HepG2 (cell line): ENCODE data around the gene DNAJA1. TPM values are rescaled to one million over a fixed set of nuclear protein-coding genes. Genes with fewer than 3 reads are reported as not detected.

Experiments
- ATF3 ChIP-seq: sonication (generic); formaldehyde crosslinking; IDR thresholded peaks from 2 replicates; pipeline ENCODE4 v1.4.0; 2020; ENCODE audit warnings: missing genetic modification reagents
- ATM ChIP-seq: fragments of 450-650 bp; IDR thresholded peaks from 2 replicates; pipeline ENCODE4 v1.7.1; 2017; ENCODE audit warnings: mild to moderate bottlenecking, borderline replicate concordance
- CREB1 ChIP-seq, 2 experiments: fragments of 450-650 bp in 1 of 2; IDR thresholded peaks; 2 replicates each; pipeline ENCODE4 v1.6.1; 2016 to 2017; ENCODE audit warnings: control low read depth in 1 of 2, mild to moderate bottlenecking in 1 of 2, missing compliant biosample characterization in 1 of 2, missing genetic modification characterization in 1 of 2
- EEA1 ChIP-seq: sonication (generic); formaldehyde crosslinking; IDR thresholded peaks from 2 replicates; pipeline ENCODE4 v1.5.1; 2020; ENCODE audit warnings: mild to moderate bottlenecking, missing genetic modification reagents, borderline replicate concordance
- FOSL2 ChIP-seq: sonication (generic); formaldehyde crosslinking; IDR thresholded peaks from 2 replicates; pipeline ENCODE4 v1.4.0; 2020; ENCODE audit warnings: missing genetic modification reagents
- GPN1 ChIP-seq: sonication (generic); formaldehyde crosslinking; IDR thresholded peaks from 2 replicates; pipeline ENCODE4 v1.5.1; 2020; ENCODE audit warnings: missing genetic modification reagents, borderline replicate concordance
- IKZF4 ChIP-seq: sonication (generic); formaldehyde crosslinking; IDR thresholded peaks from 2 replicates; pipeline ENCODE4 v1.5.1; 2020; ENCODE audit warnings: borderline replicate concordance, mild to moderate bottlenecking, low read depth, missing genetic modification reagents; ENCODE audit errors: not compliant biosample characterization
- ISL2 ChIP-seq: sonication (generic); formaldehyde crosslinking; IDR thresholded peaks from 2 replicates; pipeline ENCODE4 v1.5.0; 2020; ENCODE audit warnings: missing genetic modification reagents
- KDM5B ChIP-seq: sonication (generic); formaldehyde crosslinking; IDR thresholded peaks from 2 replicates; pipeline ENCODE4 v1.4.0; 2020; ENCODE audit warnings: missing genetic modification reagents, mild to moderate bottlenecking, borderline replicate concordance
- MAFF ChIP-seq: IDR thresholded peaks from 2 replicates; pipeline ENCODE4 v1.6.1; 2011; ENCODE audit warnings: low read depth, low read length, improper control_type of control experiment
- MIER3 ChIP-seq: IDR thresholded peaks from 2 replicates; pipeline ENCODE4 v1.6.1; 2016; ENCODE audit warnings: missing compliant biosample characterization, borderline replicate concordance
- NFIB ChIP-seq: sonication (generic); formaldehyde crosslinking; IDR thresholded peaks from 2 replicates; pipeline ENCODE4 v1.9.0; 2021; ENCODE audit warnings: missing genetic modification reagents, mild to moderate bottlenecking, borderline replicate concordance
- PHF8 ChIP-seq: sonication (generic); formaldehyde crosslinking; IDR thresholded peaks from 2 replicates; pipeline ENCODE4 v1.5.0; 2020; ENCODE audit warnings: missing genetic modification reagents
- PLRG1 ChIP-seq: fragments of 450-650 bp; conservative IDR thresholded peaks from 2 replicates; pipeline ENCODE4 v1.6.1; 2016
- RARA ChIP-seq: IDR thresholded peaks from 2 replicates; pipeline ENCODE4 v1.6.1; 2016; ENCODE audit warnings: missing genetic modification reagents, missing compliant biosample characterization
- SALL1 ChIP-seq: sonication (generic); formaldehyde crosslinking; IDR thresholded peaks from 2 replicates; pipeline ENCODE4 v1.8.0; 2022; ENCODE audit warnings: mild to moderate bottlenecking, missing genetic modification reagents
- SIN3A ChIP-seq: IDR thresholded peaks from 2 replicates; pipeline ENCODE4 v1.6.1; 2011; ENCODE audit warnings: low read depth, mild to moderate bottlenecking, control low read depth, low read length, borderline replicate concordance
- SKIL ChIP-seq: sonication (generic); formaldehyde crosslinking; IDR thresholded peaks from 2 replicates; pipeline ENCODE4 v1.8.0; 2022; ENCODE audit warnings: missing genetic modification reagents, mild to moderate bottlenecking, moderate library complexity, borderline replicate concordance
- SRY ChIP-seq: sonication (generic); formaldehyde crosslinking; IDR thresholded peaks from 2 replicates; pipeline ENCODE4 v1.8.0; 2022; ENCODE audit warnings: mild to moderate bottlenecking, missing genetic modification reagents
- YEATS2 ChIP-seq: sonication (generic); formaldehyde crosslinking; IDR thresholded peaks from 2 replicates; pipeline ENCODE4 v1.4.0; 2020; ENCODE audit warnings: missing genetic modification reagents, borderline replicate concordance
- ZFP62 ChIP-seq: sonication (generic); formaldehyde crosslinking; IDR thresholded peaks from 2 replicates; pipeline ENCODE4 v1.4.0; 2020; ENCODE audit warnings: missing genetic modification reagents
- ZNF12 ChIP-seq: sonication (generic); formaldehyde crosslinking; IDR thresholded peaks from 2 replicates; pipeline ENCODE4 v1.5.0; 2020; ENCODE audit warnings: missing genetic modification reagents
- ZNF138 ChIP-seq: sonication (generic); formaldehyde crosslinking; IDR thresholded peaks from 2 replicates; pipeline ENCODE4 v1.5.0; 2020; ENCODE audit warnings: mild to moderate bottlenecking, low read depth, missing genetic modification reagents
- ZNF207 ChIP-seq: fragments of 450-650 bp; IDR thresholded peaks from 2 replicates; pipeline ENCODE4 v1.6.1; 2016; ENCODE audit warnings: antibody characterized with exemption, borderline replicate concordance
- ZNF333 ChIP-seq: sonication (generic); formaldehyde crosslinking; IDR thresholded peaks from 2 replicates; pipeline ENCODE4 v1.4.0; 2020; ENCODE audit warnings: mild to moderate bottlenecking, missing genetic modification reagents, borderline replicate concordance
- ZNF431 ChIP-seq: sonication (generic); formaldehyde crosslinking; IDR thresholded peaks from 2 replicates; pipeline ENCODE4 v1.9.0; 2022; ENCODE audit warnings: missing genetic modification reagents, low read depth, mild to moderate bottlenecking, borderline replicate concordance
- ZNF550 ChIP-seq: sonication (generic); formaldehyde crosslinking; IDR thresholded peaks from 2 replicates; pipeline ENCODE4 v1.4.0; 2020; ENCODE audit warnings: mild to moderate bottlenecking, missing genetic modification reagents, borderline replicate concordance
- ZNF607 ChIP-seq: sonication (generic); formaldehyde crosslinking; IDR thresholded peaks from 2 replicates; pipeline ENCODE4 v1.5.1; 2020; ENCODE audit warnings: missing genetic modification reagents, mild to moderate bottlenecking, borderline replicate concordance
- ZNF709 ChIP-seq: sonication (generic); formaldehyde crosslinking; IDR thresholded peaks from 2 replicates; pipeline ENCODE4 v1.5.0; 2020; ENCODE audit warnings: mild to moderate bottlenecking, missing genetic modification reagents
- ZSCAN21 ChIP-seq: sonication (generic); formaldehyde crosslinking; IDR thresholded peaks from 2 replicates; pipeline ENCODE4 v1.8.0; 2022; ENCODE audit warnings: mild to moderate bottlenecking, missing genetic modification reagents, moderate library complexity, borderline replicate concordance
- polyA plus RNA-seq, 8 experiments: library from polyadenylated mRNA; depleted of rRNA in 3 of 8; stranded (reverse) in 7 of 8; unstranded in 1 of 8; fragments of >200 nt; fragmentation: Illumina TruSeq in 4 of 8; extraction: Trizol in 4 of 8; gene quantifications; 2 replicates each; pipeline versions ENCODE4 v1.2.1 to v1.2.3, GENCODE V29; 2011 to 2016; ENCODE audit warnings: low read depth in 4 of 8, missing spikeins in 1 of 8, mixed read lengths in 1 of 8; ENCODE audit not compliant: insufficient read depth in 1 of 8
- total RNA-seq, 5 experiments: library from RNA; depleted of rRNA; stranded (reverse); fragments of >200 nt; fragmentation: Illumina TruSeq; extraction: Trizol; gene quantifications; 2 replicates each; pipeline ENCODE4 v1.2.3, GENCODE V29; 2016; ENCODE audit warnings: low read depth in 1 of 5

Gene DNAJA1
- total and polyA plus RNA-seq, 2 of the 13 experiments (the other 11 are each of a cell fraction or from before 2014, with no cell fraction given), result 95.9 to 306 TPM

- TF ChIP-seq EEA1 (peak; percentile 91; the same call in 1 of the 2 replicates), MIER3 (CRISPR knock-in tag) (peak; percentile 59; the same call in 1 of the 2 replicates), IKZF4 (CRISPR knock-in tag) (peak; percentile 25), ATF3 (no peak; the same call in 1 of the 2 replicates), MAFF (no peak), PHF8 (peak; percentile 86), RARA (CRISPR knock-in tag) (peak; percentile 13; the same call in 1 of the 2 replicates), CREB1 (IDR thresholded peaks at IDR 0.05) (peak; percentile 81), CREB1 (CRISPR knock-in tag; IDR thresholded peaks at IDR 0.05) (peak; percentile 74), ZNF207 (no peak), ZNF709 (CRISPR knock-in tag) (no peak), SIN3A (peak; percentile 76; the same call in 1 of the 2 replicates), FOSL2 (peak; percentile 54; the same call in 1 of the 2 replicates), SALL1 (CRISPR knock-in tag) (peak; percentile 77), ZFP62 (no peak), ZNF431 (CRISPR knock-in tag) (no peak; the same call in 1 of the 2 replicates), ZSCAN21 (CRISPR knock-in tag) (peak; percentile 86; the same call in 1 of the 2 replicates), NFIB (CRISPR knock-in tag) (no peak), ZNF607 (peak; percentile 48; the same call in 1 of the 2 replicates), ZNF138 (CRISPR knock-in tag) (0 out of 2 replicates have a peak, but pooled peaks have one; percentile 12), ZNF333 (CRISPR knock-in tag) (peak; percentile 91; the same call in 1 of the 2 replicates), ISL2 (CRISPR knock-in tag) (peak; percentile 75), GPN1 (CRISPR knock-in tag) (no peak), YEATS2 (CRISPR knock-in tag) (peak; percentile 73; the same call in 1 of the 2 replicates), ZNF12 (0 out of 2 replicates have a peak, but pooled peaks have one; percentile 13), SKIL (CRISPR knock-in tag) (peak; percentile 47; the same call in 1 of the 2 replicates), SRY (CRISPR knock-in tag) (peak; percentile 86; the same call in 1 of the 2 replicates), ZNF550 (no peak; the same call in 1 of the 2 replicates), ATM (no peak), KDM5B (CRISPR knock-in tag) (peak; percentile 98), PLRG1 (no peak)
Observed at GRCh38 chr9:33024966-33025571, at the start of gene DNAJA1 (continued).
